CD4-positive, alpha-beta T cell treated with Interleukin-4 for 1 hour (primary cell): ENCODE data around the gene LTBR.

ENCODE experiments used
- DNase-seq, 2 donors: peaks; one replicate each; pipeline ENCODE4 v3.0.0-alpha.2; 2020 to 2022

LTBR gene

DNA sequence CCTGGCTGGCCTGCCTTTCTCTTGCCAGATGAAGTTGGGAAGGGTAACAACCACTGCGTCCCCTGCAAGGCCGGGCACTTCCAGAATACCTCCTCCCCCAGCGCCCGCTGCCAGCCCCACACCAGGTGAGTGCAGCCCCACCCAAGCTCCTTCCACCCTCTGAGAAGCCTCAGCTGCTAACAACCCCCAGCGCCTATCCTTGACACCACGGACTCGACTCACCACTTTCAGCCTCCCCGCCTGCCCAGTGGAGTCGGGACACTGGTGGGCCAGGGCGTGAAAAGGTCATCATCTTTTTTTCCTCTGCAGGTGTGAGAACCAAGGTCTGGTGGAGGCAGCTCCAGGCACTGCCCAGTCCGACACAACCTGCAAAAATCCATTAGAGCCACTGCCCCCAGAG lies 2.1 kb downstream of the LTBR start:
- DNase-seq, result no peak

DNA sequence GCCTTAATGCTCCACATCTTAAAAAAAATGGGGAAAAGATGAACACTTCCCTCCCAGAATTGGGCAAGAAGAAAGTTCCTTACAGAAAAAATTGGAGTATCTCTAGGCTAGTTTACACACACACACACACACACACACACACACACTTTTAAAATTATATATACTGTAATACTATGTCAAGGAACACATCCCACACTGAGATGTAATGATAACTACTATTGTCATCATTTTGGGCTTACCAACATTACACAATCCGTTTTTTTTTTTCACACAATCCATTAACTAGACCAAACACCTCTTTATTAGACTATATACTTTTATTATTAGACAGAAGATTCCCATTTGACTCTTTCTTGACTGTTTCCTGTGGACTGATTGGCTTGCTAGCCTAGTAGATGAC lies 2.5 kb downstream of the LTBR start:
- DNase-seq, result no peak

- DNase-seq, result no peak
These were observed 3.6 kb downstream of the LTBR start for GRCh38 chr12:6387541-6387940.

- DNase-seq, result no peak
These were observed 6.3 kb downstream of the LTBR start for GRCh38 chr12:6390084-6390799.

GRCh38 chr12:6391013-6391412 lies 7.1 kb downstream of the LTBR start:
- no peak for DNase-seq

DNA sequence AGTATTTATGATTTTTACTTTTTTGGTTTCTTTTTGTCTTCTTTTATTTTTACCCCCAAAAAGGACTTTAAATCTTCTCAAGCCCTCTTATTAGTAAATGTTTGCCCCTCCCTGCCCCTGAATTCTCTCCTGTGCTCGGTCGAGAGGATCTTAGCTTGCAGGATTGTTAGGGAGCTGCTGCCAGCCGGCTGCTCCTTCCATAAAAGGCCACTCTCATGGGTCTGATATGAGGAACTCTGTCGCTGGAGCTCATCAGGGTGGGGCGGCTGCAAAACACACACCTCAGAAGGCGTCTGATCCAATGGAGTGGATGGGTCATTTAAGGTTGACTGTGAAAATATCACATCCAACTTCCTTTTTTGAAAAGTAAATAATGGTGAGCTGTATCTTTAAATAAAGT lies 8.5 kb downstream of the LTBR start:
- no peak for DNase-seq

- no peak for DNase-seq
These were observed 9.1 kb downstream of the LTBR start for GRCh38 chr12:6393109-6393508.

- DNase-seq, result no peak
These were observed 10.4 kb downstream of the LTBR start for GRCh38 chr12:6394398-6394797.

- no peak for DNase-seq
These were observed 12.1 kb downstream of the LTBR start for GRCh38 chr12:6396031-6396430.

- DNase-seq, result no peak
These were observed 16.1 kb downstream of the LTBR start for GRCh38 chr12:6399884-6400644.

DNA sequence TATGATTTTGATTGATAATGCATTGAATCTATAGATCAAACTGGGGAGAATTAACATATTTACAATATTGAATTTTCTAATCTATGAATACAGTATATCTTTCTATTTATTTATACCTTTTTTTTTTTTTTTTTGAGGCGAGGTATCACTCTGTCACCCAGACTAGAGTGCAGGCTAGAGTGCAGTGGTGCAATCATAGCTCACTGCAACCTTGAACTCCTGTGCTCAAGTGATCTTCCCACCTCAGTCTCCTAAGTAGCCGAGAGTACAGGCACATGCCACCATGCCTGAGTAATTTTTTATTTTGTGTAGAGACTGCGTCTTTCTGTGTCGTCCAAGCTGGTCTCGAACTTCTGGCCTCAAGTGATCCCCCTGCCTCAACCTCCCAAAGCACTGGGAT lies 20.4 kb downstream of the LTBR start:
- no peak for DNase-seq

- DNase-seq, result no peak
These were observed 22.0 kb downstream of the LTBR start for GRCh38 chr12:6405963-6406362.

- no peak for DNase-seq
These were observed 23.4 kb downstream of the LTBR start for GRCh38 chr12:6407236-6407954.

DNA sequence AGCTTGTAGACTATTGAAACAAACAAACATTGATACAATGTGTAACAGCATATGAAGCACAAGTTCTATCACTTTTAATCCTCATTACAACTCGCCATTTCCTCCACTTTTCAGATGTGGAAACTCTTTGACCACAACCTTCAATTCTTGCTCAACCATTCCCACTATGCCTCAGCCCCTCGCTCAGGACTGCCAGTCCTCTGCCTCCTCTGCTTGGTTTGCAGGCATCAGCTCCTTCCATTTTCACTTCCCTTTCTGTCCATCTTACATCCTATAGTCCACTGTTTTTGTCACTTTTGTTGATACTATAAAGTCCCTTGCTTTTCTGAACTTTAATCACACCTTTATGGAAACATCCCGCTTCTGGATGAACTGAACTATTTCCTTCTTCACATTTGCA lies 32.6 kb downstream of the LTBR start:
- DNase-seq, result peak in 1 of 2 donors; percentile 27

DNA sequence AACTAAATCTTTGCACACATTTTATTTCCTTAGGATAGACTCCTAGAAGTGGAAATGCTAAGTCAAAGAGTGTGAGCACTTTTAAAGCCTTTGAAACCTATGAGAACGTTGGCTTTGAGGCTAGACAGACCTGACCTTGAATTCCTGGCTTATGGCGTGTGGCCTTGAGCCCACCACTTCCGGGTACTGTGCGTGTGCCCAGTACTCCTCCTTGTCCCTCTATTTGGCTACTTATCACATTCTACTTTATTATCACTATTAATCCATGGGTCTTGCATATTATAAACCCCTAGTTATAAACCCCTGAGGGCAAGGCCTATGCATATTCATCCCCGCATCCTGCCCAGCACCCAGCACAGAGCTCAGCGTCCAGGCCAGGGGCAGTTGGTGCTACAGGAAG lies 34.8 kb downstream of the LTBR start:
- no peak for DNase-seq

GRCh38 chr12:6420364-6420763 lies 36.4 kb downstream of the LTBR start:
- no peak for DNase-seq

- peak; percentile 87 to 88 for DNase-seq
These were observed 39.5 kb downstream of the LTBR start for GRCh38 chr12:6423267-6424007.

- no peak for DNase-seq
These were observed 40.0 kb downstream of the LTBR start for GRCh38 chr12:6424008-6424347.

DNA sequence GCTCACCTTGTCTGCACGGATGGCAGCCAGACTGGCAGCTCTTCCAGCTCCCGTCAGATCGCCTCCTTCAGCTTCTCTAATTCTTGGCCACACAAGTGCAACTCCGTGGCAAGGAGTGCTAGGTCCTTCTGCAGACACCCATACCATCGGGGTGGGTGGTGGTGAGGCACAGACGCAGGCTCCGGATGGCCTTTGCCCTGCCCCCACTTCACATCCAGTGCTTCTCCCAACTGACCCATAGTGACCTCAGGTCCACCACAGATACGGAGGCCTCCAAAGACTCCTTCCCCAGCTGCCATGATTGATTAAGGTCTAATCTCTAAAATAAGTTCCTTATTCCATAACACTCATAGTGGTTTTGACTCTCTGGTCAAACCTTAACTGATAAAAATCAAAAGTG lies 40.9 kb downstream of the LTBR start:
- DNase-seq, result no peak

DNA sequence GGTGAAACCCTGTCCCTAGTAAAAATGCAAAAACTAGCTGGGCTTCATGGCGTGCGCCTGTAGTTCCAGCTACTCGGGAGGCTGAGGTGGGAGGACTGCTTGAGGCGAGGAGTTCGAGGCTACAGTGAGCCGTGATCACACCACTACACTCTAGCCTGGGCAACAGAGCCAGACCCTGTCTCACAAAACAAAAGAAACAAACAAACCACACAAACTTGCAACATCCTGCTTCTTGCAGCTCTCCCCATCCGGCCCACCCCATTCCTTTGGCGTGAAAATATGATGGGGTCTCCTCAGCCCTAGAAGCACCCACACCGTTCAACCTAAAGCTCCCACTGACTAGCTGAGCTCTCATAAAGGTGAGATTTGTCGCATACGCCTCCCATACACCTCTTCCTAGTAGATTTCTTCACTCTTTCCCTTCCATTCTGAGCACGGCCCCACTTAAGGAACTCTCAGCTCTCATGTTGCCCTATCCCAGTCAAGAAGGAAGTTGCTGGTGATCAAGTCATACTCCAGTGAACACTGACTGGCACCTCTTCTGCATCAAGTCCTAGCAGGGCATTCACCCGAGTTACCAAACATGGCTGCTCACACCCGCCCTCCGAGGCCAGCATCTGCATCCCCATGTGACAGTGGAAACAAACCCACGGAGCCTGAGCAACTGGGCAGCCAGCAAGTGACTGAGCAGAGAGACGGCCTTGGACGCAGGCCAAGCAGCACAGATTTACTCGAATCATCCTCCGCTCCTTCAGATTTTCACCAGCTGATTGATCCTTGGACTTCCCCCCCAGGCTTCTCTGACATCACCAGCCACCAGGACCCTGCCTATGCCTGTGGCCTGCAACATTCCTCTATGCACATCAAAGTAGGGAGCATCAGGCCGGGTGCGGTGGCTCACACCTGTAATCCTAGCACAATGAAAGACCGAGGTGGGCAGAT lies 41.9 kb downstream of the LTBR start:
- peak in 1 of 2 donors; percentile 58 for DNase-seq

DNA sequence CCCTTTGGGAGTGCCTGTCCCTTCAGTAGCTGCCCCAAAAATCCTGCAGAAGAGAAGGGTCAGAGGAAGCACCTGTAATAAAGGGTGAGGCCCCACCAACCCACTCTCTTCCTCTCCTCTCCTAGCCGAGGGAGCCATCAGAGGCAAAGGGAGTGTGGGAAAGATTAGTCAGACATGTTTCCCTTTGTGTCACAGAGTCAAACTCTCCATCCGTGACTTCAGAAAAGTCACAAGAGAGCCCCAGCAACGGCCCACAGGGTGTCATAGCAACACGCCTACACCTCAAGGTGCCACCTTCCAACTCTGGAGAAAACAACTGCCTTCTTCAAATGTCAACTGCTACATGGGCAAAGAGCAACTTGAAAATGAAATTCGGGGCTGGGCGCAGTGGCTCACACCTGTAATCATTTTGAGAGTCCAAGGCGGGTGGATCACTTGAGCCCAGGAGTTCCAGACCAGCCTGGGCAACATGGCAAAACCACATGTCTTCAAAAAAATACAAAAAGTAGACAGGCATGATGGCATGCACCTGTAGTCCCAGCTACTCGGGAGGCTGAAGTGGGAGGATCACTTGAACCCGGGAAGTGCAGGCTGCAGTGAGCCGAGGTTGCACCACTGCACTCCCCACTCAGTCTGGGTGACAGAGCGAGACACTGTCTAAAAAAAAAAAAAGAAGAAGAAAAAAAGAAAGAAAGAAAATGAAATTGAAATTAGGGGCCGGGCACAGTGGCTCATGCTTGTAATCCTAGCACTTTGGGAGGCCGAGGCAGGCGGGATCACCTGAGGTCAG lies 43.1 kb downstream of the LTBR start:
- DNase-seq, result peak; percentile 81 to 85
